Measurements from ENCODE around the gene PLXNA4. TPM values are rescaled to one million over a fixed set of nuclear protein-coding genes. Genes with fewer than 3 reads are reported as not detected.

The PLXNA4 gene
- total RNA-seq, 1 experiment from 2014 or later: 0.10 TPM

DNA sequence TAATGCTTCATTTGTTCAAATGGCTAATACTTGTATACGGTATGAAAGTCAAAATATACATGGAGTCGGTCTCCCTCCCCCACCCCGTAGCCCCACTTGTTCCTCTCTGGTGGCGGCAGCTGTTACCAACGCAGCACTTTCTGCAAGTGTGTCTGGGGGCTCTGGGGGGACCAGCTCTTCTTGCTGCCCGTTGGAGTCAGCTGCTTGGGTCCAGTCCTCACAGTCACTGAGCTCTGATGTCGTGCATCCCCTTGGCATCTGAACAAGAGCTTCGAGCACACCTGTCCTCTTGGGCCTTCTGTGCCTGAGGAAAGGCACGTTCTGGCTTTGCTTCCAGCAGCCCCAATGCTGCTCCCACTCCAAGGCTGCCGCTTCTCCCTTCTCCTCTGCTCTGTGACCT lies 493.1 kb downstream of the PLXNA4 start:
- Histone ChIP-seq H3K4me1 (ENCODE audit: control insufficient read depth, insufficient read depth, low read length) (no peaks in the 10 kb centered on the region), H3K36me3 (ENCODE audit: control insufficient read depth, insufficient read depth, low read length) (no peaks in the 10 kb centered on the region), H3K4me3 (ENCODE audit: low read depth in 2 of 2, low read length in 2 of 2) (no peak overlapping the region), H3K9me3 (ENCODE audit: control insufficient read depth, insufficient read depth, low read depth, low read length) (no peaks in the 10 kb centered on the region), H3K27me3 (ENCODE audit: control insufficient read depth, insufficient read depth, low read length) (no peaks in the 10 kb centered on the region; the same call in 1 of the 2 replicates), H3K27ac (ENCODE audit: low read length) (no peak overlapping the region)
- intact Hi-C loops (cut with micrococcal nuclease; ENCODE audit: unreplicated experiment): no loop called here
- ChIA-PET CTCF (no interaction called here), POLR2A (no interaction called here)
- in situ Hi-C loops (cut with HindIII; ENCODE audit: low pct_unique_long_range_greater_than_20kb, low sequenced_read_pairs): no loop called here
- DNase-seq (ENCODE audit: low read depth, low spot score): no peak
- ATAC-seq: no peak
- TF ChIP-seq POLR2AphosphoS5 (IDR thresholded peaks at IDR 0.05; ENCODE audit: low read depth, low read length) (no peak), TCF7L2 (IDR thresholded peaks at IDR 0.05; ENCODE audit: low read depth, low read length) (no peak), REST (IDR thresholded peaks at IDR 0.05; ENCODE audit: insufficient read depth in 1 of 2, low read depth in 2 of 2, low read length in 1 of 2) (no peak), SIN3A (IDR thresholded peaks at IDR 0.05; ENCODE audit: borderline replicate concordance, insufficient read depth, low read depth, low read length) (no peak), CTCF (IDR thresholded peaks at IDR 0.05) (no peak)
- BruUV-seq (replicated peaks): no TSS peak

- Histone ChIP-seq H3K36me3 (ENCODE audit: control insufficient read depth, insufficient read depth, low read length) (no peaks in the 10 kb centered on the region), H3K27me3 (ENCODE audit: control insufficient read depth, insufficient read depth, low read length) (no peaks in the 10 kb centered on the region; the same call in 1 of the 2 replicates), H3K4me1 (ENCODE audit: control insufficient read depth, insufficient read depth, low read length) (no peaks in the 10 kb centered on the region), H3K4me3 (ENCODE audit: low read depth in 2 of 2, low read length in 2 of 2) (no peak overlapping the region), H3K9me3 (ENCODE audit: control insufficient read depth, insufficient read depth, low read depth, low read length) (no peaks in the 10 kb centered on the region), H3K27ac (ENCODE audit: low read length) (no peak overlapping the region)
- TF ChIP-seq REST (IDR thresholded peaks at IDR 0.05; ENCODE audit: insufficient read depth in 1 of 2, low read depth in 2 of 2, low read length in 1 of 2): no peak
- TF ChIP-seq SIN3A (IDR thresholded peaks at IDR 0.05; ENCODE audit: borderline replicate concordance, insufficient read depth, low read depth, low read length): no peak
- no peak for TF ChIP-seq POLR2AphosphoS5 (IDR thresholded peaks at IDR 0.05; ENCODE audit: low read depth, low read length)
- no peak for TF ChIP-seq TCF7L2 (IDR thresholded peaks at IDR 0.05; ENCODE audit: low read depth, low read length)
- no peak for TF ChIP-seq CTCF (IDR thresholded peaks at IDR 0.05)
- no TSS peak for BruUV-seq (replicated peaks)
- intact Hi-C loops (cut with micrococcal nuclease; ENCODE audit: unreplicated experiment): no loop called here
- POLR2A ChIA-PET: no interaction called here
- in situ Hi-C loops (cut with HindIII; ENCODE audit: low pct_unique_long_range_greater_than_20kb, low sequenced_read_pairs): no loop called here
- CTCF ChIA-PET: no interaction called here
- ATAC-seq (no peak), DNase-seq (ENCODE audit: low read depth, low spot score) (no peak)
Observed at GRCh38 chr7:132082394-132082793, 493.9 kb downstream of the PLXNA4 start.

Data from Panc1 (cell line).